MM.1S (cell line): Measurements from ENCODE around the gene NRM.

ENCODE experiments used
- DNase-seq: peaks from one replicate; pipeline ENCODE4 v3.0.0-alpha.2; 2015
- H2AFZ ChIP-seq: fragments of 300-600 bp; sonication (generic); 2 replicates; pipeline ENCODE4 v1.6.0; 2016; ENCODE audit warnings: antibody characterized with exemption, low read length
- H3F3A ChIP-seq: fragments of 300-600 bp; sonication (generic); 2 replicates; pipeline ENCODE4 v1.6.1; 2016; ENCODE audit warnings: mild to moderate bottlenecking, antibody characterized with exemption, low read length, moderate library complexity, mixed read lengths; ENCODE audit not compliant: insufficient read depth
- H3K27ac ChIP-seq: fragments of 300-600 bp; sonication (generic); 2 replicates; pipeline ENCODE4 v1.5.1; 2016; ENCODE audit warnings: mild to moderate bottlenecking, low read length
- H3K27me3 ChIP-seq: fragments of 300-600 bp; sonication (generic); replicated peaks from 2 replicates; pipeline ENCODE4 v1.6.0; 2016; ENCODE audit warnings: low read length; ENCODE audit not compliant: insufficient read depth
- H3K36me3 ChIP-seq: fragments of 300-600 bp; sonication (generic); replicated peaks from 2 replicates; pipeline ENCODE4 v1.6.1; 2016; ENCODE audit warnings: mild to moderate bottlenecking, low read length, mixed read lengths; ENCODE audit not compliant: insufficient read depth
- H3K4me1 ChIP-seq: fragments of 300-600 bp; sonication (generic); 2 replicates; pipeline ENCODE4 v1.6.1; 2016; ENCODE audit warnings: low read length, mixed read lengths
- H3K4me2 ChIP-seq: fragments of 300-600 bp; sonication (generic); 2 replicates; pipeline ENCODE4 v1.6.0; 2016; ENCODE audit warnings: low read depth, low read length
- H3K4me3 ChIP-seq: fragments of 300-600 bp; sonication (generic); 2 replicates; pipeline ENCODE4 v1.5.1; 2016; ENCODE audit warnings: low read length, mixed read lengths
- H3K79me2 ChIP-seq: fragments of 300-600 bp; sonication (generic); 2 replicates; pipeline ENCODE4 v1.6.1; 2016; ENCODE audit warnings: mixed run types, low read length, mixed read lengths
- H3K9ac ChIP-seq: fragments of 300-600 bp; sonication (generic); 2 replicates; pipeline ENCODE4 v1.6.1; 2016; ENCODE audit warnings: low read length, mixed read lengths
- H3K9me2 ChIP-seq: fragments of 300-600 bp; sonication (generic); replicated peaks from 2 replicates; pipeline ENCODE4 v1.6.1; 2016; ENCODE audit warnings: mild to moderate bottlenecking, low read length, mixed read lengths; ENCODE audit not compliant: insufficient read depth
- H3K9me3 ChIP-seq: fragments of 300-600 bp; sonication (generic); replicated peaks from 2 replicates; pipeline ENCODE4 v1.6.1; 2016; ENCODE audit warnings: mild to moderate bottlenecking, low read length, mixed read lengths; ENCODE audit not compliant: insufficient read depth
- H4K20me1 ChIP-seq: fragments of 300-600 bp; sonication (generic); 2 replicates; pipeline ENCODE4 v1.6.1; 2016; ENCODE audit warnings: mild to moderate bottlenecking, low read length, moderate library complexity, mixed read lengths; ENCODE audit not compliant: insufficient read depth
- CTCF ChIP-seq: fragments of 300-600 bp; sonication (generic); IDR thresholded peaks from 2 replicates; pipeline ENCODE4 v1.5.1; 2016; ENCODE audit warnings: antibody characterized with exemption, low read length, mixed read lengths
- EZH2 ChIP-seq: fragments of 300-600 bp; sonication (generic); optimal IDR thresholded peaks from 2 replicates; pipeline ENCODE3; 2017; ENCODE audit warnings: low read depth, mild to moderate bottlenecking, antibody characterized with exemption, low read length, mixed read lengths
- EZH2phosphoT487 ChIP-seq: fragments of 300-600 bp; sonication (generic); IDR thresholded peaks from 2 replicates; pipeline ENCODE4 v1.6.1; 2018; ENCODE audit warnings: antibody characterized with exemption, low read length

The NRM gene

GRCh38 chr6:30688569-30688968, 2.2 kb downstream of the NRM start:
- Histone ChIP-seq H3K9me2 (no peaks in the 10 kb centered on the region), H2AFZ (no peak overlapping the region), H3K27me3 (no peaks in the 10 kb centered on the region), H3K4me1 (peaks cover 25% of the 10 kb centered on the region), H3K79me2 (peaks cover 39% of the 10 kb centered on the region), H3K27ac (no peak overlapping the region), H3F3A (peaks cover 34% of the 10 kb centered on the region), H3K36me3 (no peaks in the 10 kb centered on the region), H3K4me2 (no peak overlapping the region), H3K9me3 (no peaks in the 10 kb centered on the region), H3K4me3 (no peak overlapping the region), H4K20me1 (no peaks in the 10 kb centered on the region), H3K9ac (no peak overlapping the region)
- TF ChIP-seq EZH2phosphoT487 = no peak
- TF ChIP-seq EZH2 = no peak
- no peak for TF ChIP-seq CTCF
- no peak for DNase-seq

GRCh38 chr6:30687659-30688431, 2.9 kb downstream of the NRM start:
- H3K9me2 ChIP-seq = no peaks in the 10 kb centered on the region
- peak overlapping the region; percentile 90; the same call in 1 of the 2 replicates for H3K4me2 ChIP-seq
- peaks cover 42% of the 10 kb centered on the region for H3F3A ChIP-seq
- peak overlapping the region; percentile 87 for H3K4me3 ChIP-seq
- peak overlapping the region; percentile 56; the same call in 1 of the 2 replicates for H3K9ac ChIP-seq
- H3K36me3 ChIP-seq = no peaks in the 10 kb centered on the region
- peak overlapping the region; percentile 69; the same call in 1 of the 2 replicates for H3K27ac ChIP-seq
- H3K4me1 ChIP-seq = peaks cover 25% of the 10 kb centered on the region
- H4K20me1 ChIP-seq = no peaks in the 10 kb centered on the region
- no peaks in the 10 kb centered on the region for H3K9me3 ChIP-seq
- H2AFZ ChIP-seq = peak overlapping the region; percentile 60
- H3K27me3 ChIP-seq = no peaks in the 10 kb centered on the region
- no peak for TF ChIP-seq EZH2
- TF ChIP-seq EZH2phosphoT487 = no peak
- TF ChIP-seq CTCF = no peak
- H3K79me2 ChIP-seq = peaks cover 46% of the 10 kb centered on the region
- DNase-seq = no peak

GRCh38 chr6:30686908-30687658, 3.7 kb downstream of the NRM start:
- TF ChIP-seq CTCF = no peak
- no peak for TF ChIP-seq EZH2
- TF ChIP-seq EZH2phosphoT487 = no peak
- Histone ChIP-seq H3K4me2 (peak overlapping the region; percentile 90; the same call in 1 of the 2 replicates), H3K4me3 (peak overlapping the region; percentile 87), H3K79me2 (peaks cover 54% of the 10 kb centered on the region), H3K27me3 (no peaks in the 10 kb centered on the region), H4K20me1 (no peaks in the 10 kb centered on the region), H3K9ac (peak overlapping the region; percentile 56), H3K9me3 (no peaks in the 10 kb centered on the region), H3K36me3 (no peaks in the 10 kb centered on the region), H3F3A (peaks cover 49% of the 10 kb centered on the region), H3K4me1 (peaks cover 27% of the 10 kb centered on the region), H3K9me2 (no peaks in the 10 kb centered on the region), H3K27ac (peak overlapping the region; percentile 69; the same call in 1 of the 2 replicates), H2AFZ (peak overlapping the region; percentile 60)
- peak; percentile 61 for DNase-seq
